Loucy (cell line): ENCODE data around the gene C6orf136.
"Not testable (repeated sequence)": the region's sequence is repeated elsewhere in the genome, so short reads cannot be mapped to it uniquely, and the experiment has no call there.

ENCODE experiments used
- H2AFZ ChIP-seq: fragments of 200-600 bp; sonication (generic); 2 replicates; pipeline ENCODE4 v1.6.0; 2016; ENCODE audit warnings: antibody characterized with exemption, mild to moderate bottlenecking, low read length, moderate library complexity
- H3F3A ChIP-seq: fragments of 200-600 bp; 2 replicates; pipeline ENCODE4 v1.6.0; 2016; ENCODE audit warnings: antibody characterized with exemption, low read depth, mild to moderate bottlenecking
- H3K27me3 ChIP-seq: fragments of 200-600 bp; sonication (generic); 2 replicates; pipeline ENCODE4 v1.6.1; 2014; ENCODE audit warnings: low read length, mild to moderate bottlenecking; ENCODE audit not compliant: insufficient read depth, poor library complexity, severe bottlenecking
- H3K36me3 ChIP-seq: fragments of 200-600 bp; sonication (generic); 2 replicates; pipeline ENCODE4 v1.6.1; 2016; ENCODE audit warnings: low read length; ENCODE audit not compliant: insufficient read depth
- H3K4me1 ChIP-seq: fragments of 200-600 bp; sonication (generic); 2 replicates; pipeline ENCODE4 v1.5.1; 2014; ENCODE audit warnings: low read length, mild to moderate bottlenecking; ENCODE audit not compliant: insufficient read depth, poor library complexity, severe bottlenecking
- H3K4me2 ChIP-seq: fragments of 200-600 bp; sonication (generic); 2 replicates; pipeline ENCODE4 v1.6.0; 2014; ENCODE audit warnings: antibody characterized with exemption, low read length, low read depth, mild to moderate bottlenecking; ENCODE audit not compliant: poor library complexity, severe bottlenecking
- H3K4me3 ChIP-seq: fragments of 200-600 bp; sonication (generic); 2 replicates; pipeline ENCODE4 v1.5.1; 2014; ENCODE audit warnings: low read length, mild to moderate bottlenecking, mixed read lengths; ENCODE audit not compliant: poor library complexity, severe bottlenecking
- H3K79me2 ChIP-seq: fragments of 200-600 bp; sonication (generic); 2 replicates; pipeline ENCODE4 v1.6.1; 2014; ENCODE audit warnings: low read length; ENCODE audit not compliant: insufficient read depth
- H3K9ac ChIP-seq: fragments of 200-600 bp; sonication (generic); 2 replicates; pipeline ENCODE4 v1.6.0; 2014; ENCODE audit warnings: mild to moderate bottlenecking, low read depth, low read length, moderate library complexity; ENCODE audit not compliant: poor library complexity, severe bottlenecking
- H3K9me2 ChIP-seq: fragments of 200-600 bp; sonication (generic); replicated peaks from 2 replicates; pipeline ENCODE4 v1.6.1; 2016; ENCODE audit warnings: low read depth, low read length, mixed read lengths
- H3K9me3 ChIP-seq: fragments of 200-600 bp; sonication (generic); 2 replicates; pipeline ENCODE4 v1.6.1; 2014; ENCODE audit warnings: mild to moderate bottlenecking, antibody characterized with exemption, low read length, low read depth; ENCODE audit not compliant: insufficient read depth
- H4K20me1 ChIP-seq: fragments of 200-600 bp; sonication (generic); 2 replicates; pipeline ENCODE4 v1.6.0; 2014; ENCODE audit warnings: antibody characterized with exemption, low read length, mild to moderate bottlenecking; ENCODE audit not compliant: insufficient read depth, poor library complexity, severe bottlenecking
- CTCF ChIP-seq: fragments of 200-600 bp; sonication (generic); conservative IDR thresholded peaks from 2 replicates; pipeline ENCODE4 v1.5.1; 2014; ENCODE audit warnings: mild to moderate bottlenecking, antibody characterized with exemption, low read length
- EZH2phosphoT487 ChIP-seq: fragments of 200-600 bp; IDR thresholded peaks from 2 replicates; pipeline ENCODE4 v1.6.1; 2018; ENCODE audit warnings: antibody characterized with exemption, mild to moderate bottlenecking, moderate library complexity, borderline replicate concordance

Gene C6orf136

GRCh38 chr6:30664994-30665767 lies 18.2 kb downstream of the C6orf136 start:
- Histone ChIP-seq H3F3A (no peaks in the 10 kb centered on the region), H3K27me3 (no peaks in the 10 kb centered on the region), H3K9me3 (no peaks in the 10 kb centered on the region), H3K4me3 (no peak overlapping the region), H3K9me2 (no peaks in the 10 kb centered on the region), H3K36me3 (peaks cover 34% of the 10 kb centered on the region; the same call in 1 of the 2 replicates), H3K4me1 (no peaks in the 10 kb centered on the region), H4K20me1 (no peaks in the 10 kb centered on the region), H3K9ac (no peak overlapping the region), H3K4me2 (no peak overlapping the region), H3K79me2 (0 out of 2 replicates have a peak, but pooled peaks cover 4% of the 10 kb centered on the region), H2AFZ (no peak overlapping the region)
- TF ChIP-seq CTCF, result no peak

- H3K79me2 ChIP-seq, H3K9ac ChIP-seq, H3K27me3 ChIP-seq, H3K9me2 ChIP-seq, H2AFZ ChIP-seq, H3K4me2 ChIP-seq, H3K9me3 ChIP-seq, H3K4me1 ChIP-seq, H3K4me3 ChIP-seq, H4K20me1 ChIP-seq, H3F3A ChIP-seq: not testable (repeated sequence)
- H3K36me3 ChIP-seq, result peaks cover 31% of the 10 kb centered on the region; the same call in 1 of the 2 replicates
Measured at GRCh38 chr6:30666300-30666699, 19.4 kb downstream of the C6orf136 start.

GRCh38 chr6:30670760-30671527 lies 24.0 kb downstream of the C6orf136 start:
- Histone ChIP-seq H3K27me3 (no peaks in the 10 kb centered on the region), H3K4me1 (peaks cover 5% of the 10 kb centered on the region), H3K4me3 (no peak overlapping the region), H3K9ac (peak overlapping the region; percentile 92), H3K36me3 (peaks cover 7% of the 10 kb centered on the region; the same call in 1 of the 2 replicates), H2AFZ (no peak overlapping the region), H3K9me3 (no peaks in the 10 kb centered on the region), H3K9me2 (no peaks in the 10 kb centered on the region), H3F3A (peaks cover 5% of the 10 kb centered on the region; the same call in 1 of the 2 replicates), H3K79me2 (peaks cover 20% of the 10 kb centered on the region), H3K4me2 (peak overlapping the region; percentile 96), H4K20me1 (peaks cover 12% of the 10 kb centered on the region)
- TF ChIP-seq EZH2phosphoT487, result no peak
- TF ChIP-seq CTCF, result peak; percentile 46; the same call in 1 of the 2 replicates
